Loucy (cell line): ENCODE results near the gene KCND2.

Experiments
- H2AFZ ChIP-seq: fragments of 200-600 bp; sonication (generic); 2 replicates; pipeline ENCODE4 v1.6.0; 2016; ENCODE audit warnings: antibody characterized with exemption, mild to moderate bottlenecking, low read length, moderate library complexity
- H3F3A ChIP-seq: fragments of 200-600 bp; 2 replicates; pipeline ENCODE4 v1.6.0; 2016; ENCODE audit warnings: antibody characterized with exemption, low read depth, mild to moderate bottlenecking
- H3K27me3 ChIP-seq: fragments of 200-600 bp; sonication (generic); 2 replicates; pipeline ENCODE4 v1.6.1; 2014; ENCODE audit warnings: low read length, mild to moderate bottlenecking; ENCODE audit not compliant: insufficient read depth, poor library complexity, severe bottlenecking
- H3K36me3 ChIP-seq: fragments of 200-600 bp; sonication (generic); 2 replicates; pipeline ENCODE4 v1.6.1; 2016; ENCODE audit warnings: low read length; ENCODE audit not compliant: insufficient read depth
- H3K4me1 ChIP-seq: fragments of 200-600 bp; sonication (generic); 2 replicates; pipeline ENCODE4 v1.5.1; 2014; ENCODE audit warnings: low read length, mild to moderate bottlenecking; ENCODE audit not compliant: insufficient read depth, poor library complexity, severe bottlenecking
- H3K4me2 ChIP-seq: fragments of 200-600 bp; sonication (generic); 2 replicates; pipeline ENCODE4 v1.6.0; 2014; ENCODE audit warnings: antibody characterized with exemption, low read length, low read depth, mild to moderate bottlenecking; ENCODE audit not compliant: poor library complexity, severe bottlenecking
- H3K4me3 ChIP-seq: fragments of 200-600 bp; sonication (generic); 2 replicates; pipeline ENCODE4 v1.5.1; 2014; ENCODE audit warnings: low read length, mild to moderate bottlenecking, mixed read lengths; ENCODE audit not compliant: poor library complexity, severe bottlenecking
- H3K79me2 ChIP-seq: fragments of 200-600 bp; sonication (generic); 2 replicates; pipeline ENCODE4 v1.6.1; 2014; ENCODE audit warnings: low read length; ENCODE audit not compliant: insufficient read depth
- H3K9ac ChIP-seq: fragments of 200-600 bp; sonication (generic); 2 replicates; pipeline ENCODE4 v1.6.0; 2014; ENCODE audit warnings: mild to moderate bottlenecking, low read depth, low read length, moderate library complexity; ENCODE audit not compliant: poor library complexity, severe bottlenecking
- H3K9me2 ChIP-seq: fragments of 200-600 bp; sonication (generic); replicated peaks from 2 replicates; pipeline ENCODE4 v1.6.1; 2016; ENCODE audit warnings: low read depth, low read length, mixed read lengths
- H3K9me3 ChIP-seq: fragments of 200-600 bp; sonication (generic); 2 replicates; pipeline ENCODE4 v1.6.1; 2014; ENCODE audit warnings: mild to moderate bottlenecking, antibody characterized with exemption, low read length, low read depth; ENCODE audit not compliant: insufficient read depth
- H4K20me1 ChIP-seq: fragments of 200-600 bp; sonication (generic); 2 replicates; pipeline ENCODE4 v1.6.0; 2014; ENCODE audit warnings: antibody characterized with exemption, low read length, mild to moderate bottlenecking; ENCODE audit not compliant: insufficient read depth, poor library complexity, severe bottlenecking
- EZH2phosphoT487 ChIP-seq: fragments of 200-600 bp; IDR thresholded peaks from 2 replicates; pipeline ENCODE4 v1.6.1; 2018; ENCODE audit warnings: antibody characterized with exemption, mild to moderate bottlenecking, moderate library complexity, borderline replicate concordance
- TF ChIP-seq, protein P1 (sequence below): fragments of 200-600 bp; sonication (generic); conservative IDR thresholded peaks from 2 replicates; pipeline ENCODE4 v1.5.1; 2014; ENCODE audit warnings: mild to moderate bottlenecking, antibody characterized with exemption, low read length

The KCND2 gene

DNA sequence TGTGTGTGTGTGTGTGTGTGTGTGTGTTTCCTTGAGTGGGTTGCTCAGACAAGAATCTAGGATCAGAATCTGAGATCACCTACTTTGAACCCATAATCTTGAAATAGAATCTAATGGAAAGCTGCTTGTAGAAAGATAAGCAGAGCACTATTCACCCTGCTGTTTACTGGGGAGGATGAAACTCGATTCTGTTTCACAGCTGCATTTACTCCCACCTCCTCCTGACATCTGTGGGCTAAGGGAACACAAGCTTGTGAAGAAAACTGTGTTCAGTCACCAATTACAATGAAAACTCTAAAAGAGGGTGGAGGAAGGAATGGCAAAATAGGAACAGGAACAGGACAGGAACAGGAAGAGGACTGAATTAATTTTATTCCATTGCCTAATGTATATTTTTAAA, 315.4 kb downstream of the KCND2 start:
- Histone ChIP-seq H3K4me2 (no peak overlapping the region), H3K27me3 (no peaks in the 10 kb centered on the region)

DNA sequence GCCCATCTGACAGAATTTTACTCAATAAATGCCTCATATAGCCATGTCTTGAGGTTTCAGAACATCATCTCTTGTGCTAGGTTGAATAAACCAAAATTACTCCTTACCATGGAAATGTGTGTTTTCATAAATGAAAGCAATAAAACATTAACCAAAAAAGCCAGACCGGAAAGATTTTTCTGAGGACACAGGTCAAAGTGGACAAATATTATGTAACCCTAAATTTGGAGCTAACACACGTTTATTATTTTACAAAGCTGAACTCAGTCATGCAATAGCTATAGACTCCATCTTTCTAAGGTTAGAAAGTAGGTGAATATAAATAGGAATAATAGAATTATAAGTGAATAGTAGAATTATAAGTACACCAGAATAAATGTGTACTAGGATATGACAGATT, 315.9 kb downstream of the KCND2 start:
- TF ChIP-seq EZH2phosphoT487: no peak
- TF ChIP-seq, protein P1, sequence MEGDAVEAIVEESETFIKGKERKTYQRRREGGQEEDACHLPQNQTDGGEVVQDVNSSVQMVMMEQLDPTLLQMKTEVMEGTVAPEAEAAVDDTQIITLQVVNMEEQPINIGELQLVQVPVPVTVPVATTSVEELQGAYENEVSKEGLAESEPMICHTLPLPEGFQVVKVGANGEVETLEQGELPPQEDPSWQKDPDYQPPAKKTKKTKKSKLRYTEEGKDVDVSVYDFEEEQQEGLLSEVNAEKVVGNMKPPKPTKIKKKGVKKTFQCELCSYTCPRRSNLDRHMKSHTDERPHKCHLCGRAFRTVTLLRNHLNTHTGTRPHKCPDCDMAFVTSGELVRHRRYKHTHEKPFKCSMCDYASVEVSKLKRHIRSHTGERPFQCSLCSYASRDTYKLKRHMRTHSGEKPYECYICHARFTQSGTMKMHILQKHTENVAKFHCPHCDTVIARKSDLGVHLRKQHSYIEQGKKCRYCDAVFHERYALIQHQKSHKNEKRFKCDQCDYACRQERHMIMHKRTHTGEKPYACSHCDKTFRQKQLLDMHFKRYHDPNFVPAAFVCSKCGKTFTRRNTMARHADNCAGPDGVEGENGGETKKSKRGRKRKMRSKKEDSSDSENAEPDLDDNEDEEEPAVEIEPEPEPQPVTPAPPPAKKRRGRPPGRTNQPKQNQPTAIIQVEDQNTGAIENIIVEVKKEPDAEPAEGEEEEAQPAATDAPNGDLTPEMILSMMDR: no peak

More for the DNA sequence above, 315.4 kb downstream of the KCND2 start:
- Histone ChIP-seq H3K36me3 (no peaks in the 10 kb centered on the region), H3F3A (no peaks in the 10 kb centered on the region), H3K9me3 (no peaks in the 10 kb centered on the region), H3K79me2 (no peaks in the 10 kb centered on the region), H3K9ac (no peak overlapping the region), H2AFZ (no peak overlapping the region), H3K4me3 (no peak overlapping the region), H3K4me1 (no peaks in the 10 kb centered on the region), H4K20me1 (no peaks in the 10 kb centered on the region), H3K9me2 (no peaks in the 10 kb centered on the region)
- TF ChIP-seq, protein P1: no peak
- TF ChIP-seq EZH2phosphoT487: no peak

DNA sequence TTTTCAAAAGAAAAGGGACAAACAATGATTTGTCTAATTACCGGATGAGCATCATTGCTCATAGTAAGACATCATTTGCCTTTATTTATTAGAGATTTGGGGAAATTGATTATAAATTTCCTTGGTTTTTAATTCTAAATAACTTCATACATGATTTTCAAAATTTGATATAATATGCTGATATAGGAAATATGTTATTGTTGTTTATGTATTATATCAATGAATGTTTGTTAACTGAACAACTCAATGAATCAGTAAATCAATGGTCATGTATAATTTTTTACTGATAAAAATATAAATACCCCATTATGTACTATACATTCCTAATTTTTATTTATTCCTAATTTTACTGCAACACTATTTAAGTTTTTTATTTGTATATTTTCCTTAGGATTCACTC, 327.6 kb downstream of the KCND2 start:
- Histone ChIP-seq H3F3A (no peaks in the 10 kb centered on the region), H4K20me1 (no peaks in the 10 kb centered on the region)

More for the DNA sequence above, 315.9 kb downstream of the KCND2 start:
- no peaks in the 10 kb centered on the region for H3K9me2 ChIP-seq
- no peak overlapping the region for H3K9ac ChIP-seq
- H3K4me2 ChIP-seq: no peak overlapping the region
- no peak overlapping the region for H2AFZ ChIP-seq
- H3K27me3 ChIP-seq: no peaks in the 10 kb centered on the region
- no peaks in the 10 kb centered on the region for H3F3A ChIP-seq
- no peaks in the 10 kb centered on the region for H3K36me3 ChIP-seq
- H3K4me1 ChIP-seq: no peaks in the 10 kb centered on the region
- H3K9me3 ChIP-seq: no peaks in the 10 kb centered on the region
- no peaks in the 10 kb centered on the region for H4K20me1 ChIP-seq
- H3K79me2 ChIP-seq: no peaks in the 10 kb centered on the region
- H3K4me3 ChIP-seq: no peak overlapping the region

More for the DNA sequence above, 327.6 kb downstream of the KCND2 start:
- Histone ChIP-seq H3K36me3 (no peaks in the 10 kb centered on the region), H3K79me2 (no peaks in the 10 kb centered on the region), H2AFZ (no peak overlapping the region), H3K9me3 (no peaks in the 10 kb centered on the region), H3K9ac (no peak overlapping the region), H3K4me1 (no peaks in the 10 kb centered on the region), H3K27me3 (no peaks in the 10 kb centered on the region), H3K4me2 (no peak overlapping the region), H3K9me2 (no peaks in the 10 kb centered on the region), H3K4me3 (no peak overlapping the region)
- TF ChIP-seq, protein P1: no peak
- no peak for TF ChIP-seq EZH2phosphoT487
